ENCODE results near the gene HERPUD1. TPM values are rescaled to one million over a fixed set of nuclear protein-coding genes. Genes with fewer than 3 reads are reported as not detected.

HERPUD1 gene
- total RNA-seq, 2 experiments from 2014 or later, result 142 to 150 TPM

DNA sequence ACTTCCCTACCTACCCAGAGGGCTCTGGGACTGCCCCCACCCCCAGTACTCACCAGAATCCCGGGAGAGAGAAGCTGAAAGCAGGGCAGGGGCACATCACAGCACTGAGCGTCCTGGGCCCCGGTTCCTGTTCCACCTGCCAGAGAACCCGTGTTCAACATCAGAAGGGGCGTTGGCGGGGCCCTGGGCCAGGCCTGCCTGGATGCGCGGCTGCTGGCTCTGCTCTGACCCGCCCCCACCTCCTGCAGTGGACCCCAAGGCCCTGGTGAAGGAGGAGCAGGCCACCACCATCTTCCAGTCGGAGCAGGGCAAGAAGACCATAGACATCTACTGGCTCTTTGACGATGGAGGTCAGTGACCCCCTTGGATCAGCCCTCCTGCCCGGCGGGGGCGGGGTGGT lies 39.2 kb upstream of the HERPUD1 start:
- no peak for DNase-seq

DNA sequence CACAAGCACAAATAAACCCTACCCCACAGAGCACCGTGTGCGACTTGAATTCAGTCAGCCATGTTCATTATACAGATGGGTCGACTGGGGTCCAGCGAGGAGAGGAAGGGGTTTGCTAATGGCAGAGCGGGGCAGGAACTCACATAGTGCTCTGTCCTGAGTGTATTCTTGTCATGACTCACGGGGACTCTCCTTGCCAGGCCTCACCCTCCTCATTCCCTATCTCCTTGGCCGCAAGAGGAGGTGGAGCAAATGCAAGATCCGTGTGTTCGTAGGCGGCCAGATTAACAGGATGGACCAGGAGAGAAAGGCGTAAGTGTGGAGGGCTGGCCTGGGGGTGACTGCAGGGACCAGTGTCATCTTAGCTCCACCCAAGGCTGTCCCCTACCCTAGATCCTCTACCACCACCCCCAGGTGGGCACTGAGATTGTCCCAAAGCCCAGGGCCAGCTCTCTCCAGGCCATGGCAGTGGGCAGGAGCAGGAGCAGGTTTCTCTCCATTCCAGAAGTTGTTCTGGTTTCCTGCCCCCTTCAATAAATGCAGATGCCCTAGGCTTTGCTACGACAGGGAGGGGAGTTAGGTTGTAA lies 37.5 kb upstream of the HERPUD1 start:
- peaks cover 10% of the 10 kb centered on the region for H3K4me1 Mint-ChIP-seq (ENCODE audit: low read depth)
- ATAC-seq (no peak), DNase-seq (no peak)
- H3K27me3 Mint-ChIP-seq, result no peaks in the 10 kb centered on the region
- no peak overlapping the region for H3K27ac Mint-ChIP-seq
- no peaks in the 10 kb centered on the region for H3K9me3 Mint-ChIP-seq
- POLR2A ChIA-PET, result interaction anchor here (1.2 to 1.9 kb wide), 3 partner anchors 10 to 51 kb away, joined by 3 to 4 read pairs (median 3); no protein-coding TSS in a partner anchor
- H3K36me3 Mint-ChIP-seq (ENCODE audit: low read depth), result no peaks in the 10 kb centered on the region
- TF ChIP-seq, protein P1, sequence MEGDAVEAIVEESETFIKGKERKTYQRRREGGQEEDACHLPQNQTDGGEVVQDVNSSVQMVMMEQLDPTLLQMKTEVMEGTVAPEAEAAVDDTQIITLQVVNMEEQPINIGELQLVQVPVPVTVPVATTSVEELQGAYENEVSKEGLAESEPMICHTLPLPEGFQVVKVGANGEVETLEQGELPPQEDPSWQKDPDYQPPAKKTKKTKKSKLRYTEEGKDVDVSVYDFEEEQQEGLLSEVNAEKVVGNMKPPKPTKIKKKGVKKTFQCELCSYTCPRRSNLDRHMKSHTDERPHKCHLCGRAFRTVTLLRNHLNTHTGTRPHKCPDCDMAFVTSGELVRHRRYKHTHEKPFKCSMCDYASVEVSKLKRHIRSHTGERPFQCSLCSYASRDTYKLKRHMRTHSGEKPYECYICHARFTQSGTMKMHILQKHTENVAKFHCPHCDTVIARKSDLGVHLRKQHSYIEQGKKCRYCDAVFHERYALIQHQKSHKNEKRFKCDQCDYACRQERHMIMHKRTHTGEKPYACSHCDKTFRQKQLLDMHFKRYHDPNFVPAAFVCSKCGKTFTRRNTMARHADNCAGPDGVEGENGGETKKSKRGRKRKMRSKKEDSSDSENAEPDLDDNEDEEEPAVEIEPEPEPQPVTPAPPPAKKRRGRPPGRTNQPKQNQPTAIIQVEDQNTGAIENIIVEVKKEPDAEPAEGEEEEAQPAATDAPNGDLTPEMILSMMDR (IDR thresholded peaks at IDR 0.05), result no peak
- H3K4me3 Mint-ChIP-seq, result no peak overlapping the region
- intact Hi-C loops (cut with micrococcal nuclease), result no loop called here
- CTCF ChIA-PET, result interaction anchor here (1.9 kb wide), 1 partner anchor 27 kb away, joined by 5 read pairs; no protein-coding TSS in a partner anchor

More for the DNA sequence above, 39.2 kb upstream of the HERPUD1 start:
- no peak for ATAC-seq
- no peak overlapping the region for H3K27ac Mint-ChIP-seq
- H3K36me3 Mint-ChIP-seq (ENCODE audit: low read depth), result no peaks in the 10 kb centered on the region
- CTCF ChIA-PET, result interaction anchor here (1.2 to 1.9 kb wide), 2 partner anchors 12 to 25 kb away, joined by 5 read pairs; no protein-coding TSS in a partner anchor
- H3K4me1 Mint-ChIP-seq (ENCODE audit: low read depth), result no peaks in the 10 kb centered on the region
- H3K27me3 Mint-ChIP-seq, result no peaks in the 10 kb centered on the region
- H3K9me3 Mint-ChIP-seq, result no peaks in the 10 kb centered on the region
- POLR2A ChIA-PET, result interaction anchor here (1.5 kb wide), 1 partner anchor 52 kb away, joined by 3 read pairs; no protein-coding TSS in a partner anchor
- H3K4me3 Mint-ChIP-seq, result no peak overlapping the region
- TF ChIP-seq, protein P1 (IDR thresholded peaks at IDR 0.05), result no peak
- intact Hi-C loops (cut with micrococcal nuclease), result no loop called here

DNA sequence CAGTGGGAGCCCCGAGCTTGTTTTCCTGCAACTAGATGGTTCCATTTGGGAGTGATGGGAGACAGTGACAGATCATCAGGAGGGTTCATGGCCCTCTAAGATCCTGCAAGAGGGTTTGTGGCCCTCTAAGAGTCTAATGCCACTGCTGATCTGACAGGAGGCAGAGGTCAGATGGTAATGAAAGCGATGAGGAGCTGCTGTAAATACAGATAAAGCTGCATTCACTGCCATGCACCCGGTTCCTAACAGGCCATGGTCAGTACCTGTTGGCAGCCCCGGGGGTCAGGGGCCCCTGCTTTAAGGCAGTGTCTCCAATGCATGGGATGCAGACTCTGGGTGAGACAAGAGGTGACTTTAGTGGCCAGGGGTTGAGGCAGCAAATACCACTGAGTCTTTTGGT lies 36.1 kb upstream of the HERPUD1 start:
- H3K9me3 Mint-ChIP-seq, result no peaks in the 10 kb centered on the region
- CTCF ChIA-PET, result no interaction called here
- ATAC-seq (no peak), DNase-seq (no peak)
- H3K36me3 Mint-ChIP-seq (ENCODE audit: low read depth), result no peaks in the 10 kb centered on the region
- H3K27me3 Mint-ChIP-seq, result peaks cover 3% of the 10 kb centered on the region
- intact Hi-C loops (cut with micrococcal nuclease), result no loop called here
- POLR2A ChIA-PET, result no interaction called here
- no peak overlapping the region for H3K4me3 Mint-ChIP-seq
- peaks cover 18% of the 10 kb centered on the region for H3K4me1 Mint-ChIP-seq (ENCODE audit: low read depth)
- no peak overlapping the region for H3K27ac Mint-ChIP-seq
- TF ChIP-seq, protein P1 (IDR thresholded peaks at IDR 0.05), result no peak

DNA sequence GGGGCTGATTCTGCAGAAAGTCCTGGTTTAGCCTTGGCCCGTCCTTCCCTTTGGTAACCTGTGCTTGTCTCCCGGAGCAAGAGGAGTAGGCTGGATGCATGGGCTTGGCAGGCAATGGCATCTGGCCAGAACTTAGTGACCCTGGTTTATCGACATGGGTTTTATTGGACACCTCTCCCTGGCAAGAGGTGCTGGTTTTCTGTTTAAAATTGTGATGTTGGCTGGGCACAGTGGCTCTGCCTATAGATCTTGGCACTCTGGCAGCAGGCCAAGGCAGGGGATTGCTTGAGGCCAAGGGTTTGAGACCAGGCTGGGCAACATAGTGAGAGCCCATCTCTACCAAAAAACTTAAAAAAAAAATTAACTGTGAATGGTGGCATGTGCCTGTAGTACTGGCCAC lies 35.7 kb upstream of the HERPUD1 start:
- Mint-ChIP-seq H3K4me3 (no peak overlapping the region), H3K9me3 (no peaks in the 10 kb centered on the region), H3K27me3 (peaks cover 3% of the 10 kb centered on the region), H3K27ac (no peak overlapping the region), H3K36me3 (ENCODE audit: low read depth) (no peaks in the 10 kb centered on the region), H3K4me1 (ENCODE audit: low read depth) (peaks cover 18% of the 10 kb centered on the region)
- DNase-seq, result no peak
- ChIA-PET CTCF (no interaction called here), POLR2A (no interaction called here)
- intact Hi-C loops (cut with micrococcal nuclease), result no loop called here
- ATAC-seq, result no peak
- TF ChIP-seq, protein P1 (IDR thresholded peaks at IDR 0.05), result no peak

DNA sequence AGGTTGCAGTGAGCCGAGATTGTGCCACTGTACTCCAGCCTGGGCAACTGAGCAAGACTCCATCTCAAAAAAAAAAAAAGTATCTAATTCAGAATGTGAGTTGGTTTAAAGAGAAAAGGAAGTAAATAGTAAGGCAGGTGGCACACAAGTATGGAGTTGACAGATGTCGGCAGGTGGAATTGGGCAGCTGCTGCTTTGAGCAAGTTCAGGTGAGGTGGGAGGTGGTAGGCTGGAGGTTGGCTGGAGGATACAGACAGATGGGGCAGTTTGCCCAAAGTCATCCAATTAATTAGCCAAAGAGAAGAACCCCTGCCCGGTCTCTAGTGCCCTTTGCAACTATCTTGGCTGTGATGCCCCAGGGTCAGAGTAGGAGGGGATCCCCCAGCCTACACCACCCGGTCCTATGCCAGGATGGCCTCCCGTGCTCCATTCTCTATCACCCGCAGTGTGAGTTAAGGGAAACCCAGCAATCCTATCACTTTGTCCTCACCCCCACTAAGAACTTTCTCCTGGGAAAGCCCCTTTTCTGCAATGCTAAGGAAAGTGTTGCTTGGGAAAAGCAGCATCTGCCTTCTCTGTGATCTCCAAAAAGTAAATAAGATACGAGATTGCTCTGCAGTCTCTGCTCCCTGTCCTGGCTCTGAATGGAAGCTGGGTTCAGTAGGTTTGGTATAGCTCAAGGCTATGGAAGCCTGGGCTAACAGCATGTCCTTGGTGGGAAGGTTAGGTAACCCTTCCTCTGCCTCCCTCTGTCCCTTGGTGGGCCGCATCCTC lies 34.7 kb upstream of the HERPUD1 start:
- ChIA-PET POLR2A (no interaction called here), CTCF (no interaction called here)
- Mint-ChIP-seq H3K9me3 (no peaks in the 10 kb centered on the region), H3K36me3 (ENCODE audit: low read depth) (no peaks in the 10 kb centered on the region), H3K4me3 (no peak overlapping the region), H3K4me1 (ENCODE audit: low read depth) (peaks cover 18% of the 10 kb centered on the region), H3K27me3 (peaks cover 3% of the 10 kb centered on the region), H3K27ac (no peak overlapping the region)
- ATAC-seq (no peak), DNase-seq (no peak)
- intact Hi-C loops (cut with micrococcal nuclease), result no loop called here
- TF ChIP-seq, protein P1 (IDR thresholded peaks at IDR 0.05), result no peak
